HEK293 (cell line): ENCODE data around the gene PPARD.

Experiments used
- CTCF ChIA-PET: fragments of 350-600 bp; formaldehyde crosslinking; extraction: SDS; loops from one replicate; lab custom pipeline; 2021; ENCODE audit warnings: antibody characterized with exemption; lab: Yijun Ruan, JAX
- POLR2A ChIA-PET: fragments of 300-600 bp; formaldehyde crosslinking; extraction: SDS; loops from one replicate; lab custom pipeline; 2020; ENCODE audit warnings: antibody characterized with exemption, inconsistent platforms; lab: Yijun Ruan, JAX
- H3K27ac ChIP-seq: fragments of 200-500 bp; sonication (Bioruptor generic); 2 replicates; pipeline ENCODE4 v1.5.1; 2014; ENCODE audit warnings: low read depth, low read length, control low read depth, inconsistent platforms; ENCODE audit errors: extremely low read depth
- H3K36me3 ChIP-seq, 2 experiments: fragments of 200-500 bp in 1 of 2; sonication (Bioruptor generic) in 1 of 2; 1 replicate in 1 of 2; 2 replicates in 1 of 2; pipeline ENCODE4 v1.5.1; 2014 to 2017; ENCODE audit warnings: inconsistent platforms in 2 of 2, low read length in 2 of 2; ENCODE audit not compliant: control insufficient read depth in 2 of 2, insufficient read depth in 1 of 2
- H3K4me1 ChIP-seq: fragments of 200-500 bp; sonication (Bioruptor generic); 2 replicates; pipeline ENCODE4 v1.5.1; 2014; ENCODE audit warnings: mild to moderate bottlenecking, low read length, inconsistent platforms; ENCODE audit not compliant: control insufficient read depth, insufficient read depth
- H3K4me3 ChIP-seq: 2 replicates; pipeline ENCODE4 v1.5.1; 2011; ENCODE audit warnings: low read depth, mild to moderate bottlenecking, control low read depth, low read length, moderate library complexity
- H3K9me3 ChIP-seq: fragments of 200-500 bp; sonication (Bioruptor generic); 2 replicates; pipeline ENCODE4 v1.5.1; 2014; ENCODE audit warnings: low read depth, low read length, inconsistent platforms; ENCODE audit not compliant: control insufficient read depth, insufficient read depth
- GFI1B ChIP-seq: fragments of 450-650 bp; formaldehyde crosslinking; IDR thresholded peaks from 2 replicates; pipeline ENCODE4 v1.5.1; 2016; ENCODE audit warnings: missing biosample characterization, missing genetic modification characterization
- KLF10 ChIP-seq: fragments of 450-650 bp; IDR thresholded peaks from 2 replicates; pipeline ENCODE4 v1.5.1; 2018; ENCODE audit warnings: missing biosample characterization, mild to moderate bottlenecking, missing genetic modification characterization
- MZF1 ChIP-seq: fragments of 450-650 bp; formaldehyde crosslinking; IDR thresholded peaks from 2 replicates; pipeline ENCODE4 v1.5.1; 2017; ENCODE audit warnings: missing biosample characterization, missing genetic modification characterization, borderline replicate concordance
- PRDM10 ChIP-seq: fragments of 450-650 bp; formaldehyde crosslinking; IDR thresholded peaks from 2 replicates; pipeline ENCODE4 v1.5.1; 2016; ENCODE audit warnings: missing biosample characterization, missing genetic modification characterization
- SALL2 ChIP-seq: fragments of 450-650 bp; formaldehyde crosslinking; IDR thresholded peaks from 2 replicates; pipeline ENCODE4 v1.5.0; 2017; ENCODE audit warnings: missing biosample characterization, mild to moderate bottlenecking, missing genetic modification characterization, borderline replicate concordance
- ZBTB44 ChIP-seq: fragments of 450-650 bp; IDR thresholded peaks from 2 replicates; pipeline ENCODE4 v1.5.1; 2018; ENCODE audit warnings: missing biosample characterization, mild to moderate bottlenecking, missing genetic modification characterization
- ZBTB8A ChIP-seq: fragments of 450-650 bp; formaldehyde crosslinking; IDR thresholded peaks from 2 replicates; pipeline ENCODE4 v1.5.1; 2016; ENCODE audit warnings: missing biosample characterization, missing genetic modification characterization
- ZIC2 ChIP-seq: fragments of 450-650 bp; formaldehyde crosslinking; IDR thresholded peaks from 2 replicates; pipeline ENCODE4 v1.5.1; 2016; ENCODE audit warnings: missing biosample characterization, missing genetic modification characterization
- ZNF157 ChIP-seq: fragments of 450-650 bp; formaldehyde crosslinking; IDR thresholded peaks from 2 replicates; pipeline ENCODE4 v1.5.1; 2016; ENCODE audit warnings: missing biosample characterization, missing genetic modification characterization
- ZNF302 ChIP-seq: fragments of 450-650 bp; formaldehyde crosslinking; IDR thresholded peaks from 2 replicates; pipeline ENCODE4 v1.5.1; 2016; ENCODE audit warnings: missing biosample characterization, missing genetic modification characterization, low read depth
- ZNF324 ChIP-seq: fragments of 450-650 bp; formaldehyde crosslinking; IDR thresholded peaks from 2 replicates; pipeline ENCODE4 v1.5.1; 2016; ENCODE audit warnings: missing biosample characterization, missing genetic modification characterization
- ZNF335 ChIP-seq: fragments of 450-650 bp; formaldehyde crosslinking; conservative IDR thresholded peaks from 2 replicates; pipeline ENCODE4 v1.5.1; 2016; ENCODE audit warnings: missing biosample characterization, missing genetic modification characterization
- ZNF341 ChIP-seq: fragments of 450-650 bp; formaldehyde crosslinking; IDR thresholded peaks from 2 replicates; pipeline ENCODE4; 2016; ENCODE audit warnings: low read depth, missing biosample characterization, missing genetic modification characterization
- ZNF404 ChIP-seq: fragments of 450-650 bp; formaldehyde crosslinking; IDR thresholded peaks from 2 replicates; pipeline ENCODE4 v1.5.1; 2017; ENCODE audit warnings: missing biosample characterization, missing genetic modification characterization
- ZNF530 ChIP-seq: fragments of 450-650 bp; formaldehyde crosslinking; IDR thresholded peaks from 2 replicates; pipeline ENCODE4 v1.5.1; 2016; ENCODE audit warnings: low read depth, missing biosample characterization, missing genetic modification characterization
- ZNF548 ChIP-seq: fragments of 450-650 bp; formaldehyde crosslinking; IDR thresholded peaks from 2 replicates; pipeline ENCODE4 v1.5.1; 2016; ENCODE audit warnings: missing biosample characterization, missing genetic modification characterization
- ZNF571 ChIP-seq: fragments of 450-650 bp; formaldehyde crosslinking; IDR thresholded peaks from 2 replicates; pipeline ENCODE4 v1.5.0; 2017; ENCODE audit warnings: missing biosample characterization, missing genetic modification characterization
- ZNF600 ChIP-seq: fragments of 450-650 bp; formaldehyde crosslinking; IDR thresholded peaks from 2 replicates; pipeline ENCODE4 v1.5.1; 2016; ENCODE audit warnings: missing biosample characterization, missing genetic modification characterization
- ZNF610 ChIP-seq: fragments of 450-650 bp; formaldehyde crosslinking; IDR thresholded peaks from 2 replicates; pipeline ENCODE4 v1.5.1; 2016; ENCODE audit warnings: missing biosample characterization, missing genetic modification characterization, borderline replicate concordance
- ZNF623 ChIP-seq: fragments of 450-650 bp; formaldehyde crosslinking; IDR thresholded peaks from 2 replicates; pipeline ENCODE4 v1.5.1; 2016; ENCODE audit warnings: missing biosample characterization, missing genetic modification characterization
- ZNF664 ChIP-seq: fragments of 450-650 bp; formaldehyde crosslinking; IDR thresholded peaks from 2 replicates; pipeline ENCODE4 v1.5.1; 2016; ENCODE audit warnings: missing biosample characterization, missing genetic modification characterization
- ZNF670 ChIP-seq: fragments of 450-650 bp; formaldehyde crosslinking; IDR thresholded peaks from 2 replicates; pipeline ENCODE4 v1.5.1; 2016; ENCODE audit warnings: missing biosample characterization, missing genetic modification characterization, low read depth
- ZSCAN16 ChIP-seq: fragments of 450-650 bp; formaldehyde crosslinking; IDR thresholded peaks from 2 replicates; pipeline ENCODE4 v1.5.1; 2016; ENCODE audit warnings: missing biosample characterization, missing genetic modification characterization

Gene PPARD

GRCh38 chr6:35319346-35320030 lies 22.9 kb upstream of the PPARD start:
- Histone ChIP-seq H3K27ac (no peak overlapping the region), H3K4me1 (no peaks in the 10 kb centered on the region), H3K4me3 (no peak overlapping the region), H3K36me3 (peaks cover 0 to 13% of the 10 kb centered on the region in 2 experiments; a peak in 1 of 3 replicates), H3K9me3 (no peaks in the 10 kb centered on the region)
- ChIA-PET POLR2A (interaction anchor here (0.5 to 1.3 kb wide), 4 partner anchors 23 to 175 kb away, joined by 4 read pairs; partner anchors contain the start of genes FANCE and PPARD), CTCF (interaction anchor here (0.5 to 2.5 kb wide), 9 partner anchors 8 to 130 kb away, joined by 3 to 13 read pairs (median 7); partner anchors contain the start of gene PPARD)
- TF ChIP-seq ZBTB44 (tag by site-specific recombination) (peak; percentile 42; the same call in 1 of the 2 replicates), ZNF600 (tag by site-specific recombination) (peak; percentile 77), ZNF157 (tag by site-specific recombination) (peak; percentile 86), PRDM10 (tag by site-specific recombination) (no peak), ZNF341 (tag by site-specific recombination) (peak; percentile 76)

GRCh38 chr6:35320031-35320410 lies 22.3 kb upstream of the PPARD start:
- Histone ChIP-seq H3K4me1 (no peaks in the 10 kb centered on the region), H3K36me3 (peaks cover 0 to 13% of the 10 kb centered on the region in 2 experiments; a peak in 1 of 3 replicates), H3K9me3 (no peaks in the 10 kb centered on the region)
- TF ChIP-seq ZNF664 (tag by site-specific recombination): peak; percentile 94
- TF ChIP-seq SALL2: no peak
- no peak for TF ChIP-seq ZBTB8A
- TF ChIP-seq ZIC2 (tag by site-specific recombination): no peak
- no peak for TF ChIP-seq GFI1B (tag by site-specific recombination)
- TF ChIP-seq ZNF610: no peak
- TF ChIP-seq, all 188 proteins: peak for 1
- Histone ChIP-seq H3K27ac (no peak overlapping the region), H3K4me3 (no peak overlapping the region)
- CTCF ChIA-PET: interaction anchor here (0.5 to 2.5 kb wide), 10 partner anchors 8 to 129 kb away, joined by 3 to 13 read pairs (median 3); partner anchors contain the start of gene PPARD
- POLR2A ChIA-PET: interaction anchor here (0.5 to 0.6 kb wide), 2 partner anchors 52 to 175 kb away, joined by 4 read pairs; no protein-coding TSS in a partner anchor

- Histone ChIP-seq H3K9me3 (no peaks in the 10 kb centered on the region), H3K27ac (no peak overlapping the region), H3K36me3 (peaks cover 0 to 13% of the 10 kb centered on the region in 2 experiments; a peak in 1 of 3 replicates), H3K4me1 (no peaks in the 10 kb centered on the region), H3K4me3 (no peak overlapping the region)
- ChIA-PET CTCF (interaction anchor here (1.0 to 1.6 kb wide), 3 partner anchors 17 to 28 kb away, joined by 3 to 7 read pairs (median 3); no protein-coding TSS in a partner anchor), POLR2A (interaction anchor here (1.0 kb wide), 1 partner anchor 147 kb away, joined by 3 read pairs; the partner anchor contains the start of gene RPL10A)
- TF ChIP-seq ZNF530 (no peak), ZNF623 (tag by site-specific recombination) (no peak), KLF10 (tag by site-specific recombination) (no peak), ZNF571 (tag by site-specific recombination) (no peak), ZNF341 (tag by site-specific recombination) (no peak), ZNF548 (tag by site-specific recombination) (no peak), ZNF404 (no peak), ZSCAN16 (tag by site-specific recombination) (no peak), ZNF302 (tag by site-specific recombination) (no peak), MZF1 (tag by site-specific recombination) (no peak), ZNF670 (tag by site-specific recombination) (no peak), ZNF324 (tag by site-specific recombination) (no peak), ZNF335 (tag by site-specific recombination) (no peak)
These were observed 21.3 kb upstream of the PPARD start for GRCh38 chr6:35321091-35321490.
